NCI-H2029 (cell line): ENCODE results near the gene C16orf89.
"Not testable (repeated sequence)": the region's sequence is repeated elsewhere in the genome, so short reads cannot be mapped to it uniquely, and the experiment has no call there.

Source experiments
- DNase-seq: peaks from one replicate; lab custom pipeline; 2025; lab: John Stamatoyannopoulos, UW

Gene C16orf89

DNA sequence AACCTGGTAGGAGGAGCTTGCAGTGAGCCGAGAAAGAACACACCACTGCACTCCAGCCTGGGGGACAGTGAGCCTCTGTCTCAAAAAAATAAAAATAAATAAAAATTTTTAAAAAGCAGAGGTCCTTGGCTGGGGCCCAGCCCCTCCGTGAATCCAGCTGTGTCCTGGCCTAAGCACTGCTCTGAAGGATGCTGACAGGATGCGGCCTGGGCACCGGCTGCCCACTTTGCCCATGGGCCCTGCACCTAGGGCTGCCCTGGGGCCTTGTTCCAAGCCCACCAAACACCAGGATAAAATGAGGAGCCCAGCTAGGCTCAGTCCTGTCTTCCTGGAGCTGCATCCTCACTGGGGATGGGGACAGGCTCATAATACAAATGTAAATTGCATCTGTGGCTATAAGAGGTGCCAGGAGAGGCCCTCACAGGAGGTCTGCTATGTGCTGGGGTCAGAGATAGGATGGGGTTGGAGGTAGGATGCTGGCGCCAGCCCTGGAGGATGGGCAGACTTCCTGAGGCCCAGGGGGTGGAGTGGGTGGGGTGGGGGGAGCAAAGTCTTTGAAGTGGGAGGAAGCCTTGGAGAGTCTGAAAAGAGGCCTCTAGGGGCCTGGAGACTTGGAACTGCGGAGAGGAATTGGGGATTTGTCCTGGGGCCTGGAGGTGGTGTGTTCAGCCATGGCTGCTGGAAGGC, 6.2 kb downstream of the C16orf89 start:
- no peak for DNase-seq

DNA sequence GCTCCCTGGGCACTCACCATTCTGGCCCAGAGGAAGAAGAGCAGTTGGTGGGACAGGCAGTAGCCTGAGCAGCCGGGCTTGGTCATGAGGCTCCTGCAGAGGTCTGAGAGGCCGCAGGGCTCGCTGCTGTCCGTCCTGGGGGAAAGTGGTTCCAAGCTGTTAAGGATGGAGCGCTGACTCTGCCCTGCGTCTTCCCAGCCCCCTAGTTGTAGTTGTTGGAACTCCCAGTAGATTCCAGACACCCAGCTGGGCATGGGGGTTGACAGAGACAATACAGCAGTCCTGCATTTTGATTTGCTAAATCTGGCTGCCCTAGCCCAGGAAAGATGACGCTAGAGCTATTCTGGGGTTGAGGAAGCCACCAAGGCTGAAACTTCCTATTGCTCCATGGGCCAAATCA, 7.3 kb downstream of the C16orf89 start:
- no peak for DNase-seq

DNA sequence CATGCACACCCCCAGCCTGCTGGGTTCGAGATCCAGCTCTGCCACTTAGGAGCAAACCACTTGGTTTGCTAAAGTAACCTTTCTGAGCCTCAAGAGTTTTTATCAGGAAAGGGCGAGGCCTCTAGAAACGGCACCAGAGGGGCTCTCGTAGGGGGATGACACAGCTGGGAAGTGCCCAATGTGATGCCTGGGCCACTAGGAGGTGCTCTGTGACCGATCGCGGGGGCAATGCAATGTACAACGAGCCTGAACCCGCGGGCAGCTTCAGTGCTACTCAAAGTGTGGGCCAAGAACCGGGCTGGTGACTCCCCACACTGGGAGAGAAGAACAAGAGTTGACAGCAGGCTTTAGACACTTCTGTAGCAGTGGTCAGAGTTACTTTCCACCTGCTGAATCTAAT, 9.4 kb downstream of the C16orf89 start:
- no peak for DNase-seq

DNA sequence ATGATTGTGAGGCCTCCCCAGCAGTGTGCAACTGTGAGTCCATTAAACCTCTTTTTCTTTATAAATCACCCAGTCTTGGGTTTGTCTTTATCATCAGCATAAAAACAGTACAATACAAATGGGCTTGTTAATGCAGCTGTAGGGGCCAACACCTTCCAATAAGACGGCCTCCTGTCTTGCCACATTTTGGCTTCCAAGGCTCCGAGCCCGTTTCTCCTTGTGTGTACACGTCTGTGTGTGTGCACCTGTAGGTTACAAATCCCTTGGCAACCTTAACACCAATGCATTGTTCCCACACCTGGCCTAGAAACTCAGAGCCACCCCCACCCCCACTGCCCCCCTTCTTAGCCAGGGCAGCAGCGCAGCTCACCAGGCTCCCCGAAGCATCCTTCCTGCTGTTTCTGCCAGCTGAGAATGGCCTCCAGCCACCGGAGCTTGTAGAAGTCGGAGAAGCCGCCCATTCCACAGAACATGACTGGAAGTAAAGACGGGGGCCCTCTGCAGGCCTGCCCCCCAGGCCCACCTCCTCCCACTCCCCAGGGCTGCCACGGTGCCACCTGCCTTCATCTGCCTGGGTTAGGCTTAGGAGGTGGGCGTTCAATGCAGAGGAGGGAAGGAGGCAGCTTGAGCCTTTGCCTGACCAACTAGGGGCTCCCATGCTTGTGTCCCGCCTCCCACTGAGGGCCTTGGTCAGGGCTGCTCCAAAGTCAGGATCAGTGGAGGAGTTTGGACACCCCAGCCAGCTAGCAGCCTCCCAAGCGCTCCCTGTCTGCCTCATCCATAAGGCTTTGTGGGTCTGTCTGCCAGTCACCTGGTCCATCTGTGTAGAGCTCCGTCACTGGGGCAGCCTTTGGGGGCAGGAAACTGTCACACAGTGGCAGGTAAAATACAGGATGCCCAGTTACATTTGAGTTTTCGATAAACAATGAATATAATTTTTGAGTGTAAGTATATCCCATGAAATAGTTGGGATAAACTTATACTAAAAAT, 10.6 kb downstream of the C16orf89 start:
- no peak for DNase-seq

- no peak for DNase-seq
Observed at GRCh38 chr16:5046914-5047313, 18.8 kb downstream of the C16orf89 start.

DNA sequence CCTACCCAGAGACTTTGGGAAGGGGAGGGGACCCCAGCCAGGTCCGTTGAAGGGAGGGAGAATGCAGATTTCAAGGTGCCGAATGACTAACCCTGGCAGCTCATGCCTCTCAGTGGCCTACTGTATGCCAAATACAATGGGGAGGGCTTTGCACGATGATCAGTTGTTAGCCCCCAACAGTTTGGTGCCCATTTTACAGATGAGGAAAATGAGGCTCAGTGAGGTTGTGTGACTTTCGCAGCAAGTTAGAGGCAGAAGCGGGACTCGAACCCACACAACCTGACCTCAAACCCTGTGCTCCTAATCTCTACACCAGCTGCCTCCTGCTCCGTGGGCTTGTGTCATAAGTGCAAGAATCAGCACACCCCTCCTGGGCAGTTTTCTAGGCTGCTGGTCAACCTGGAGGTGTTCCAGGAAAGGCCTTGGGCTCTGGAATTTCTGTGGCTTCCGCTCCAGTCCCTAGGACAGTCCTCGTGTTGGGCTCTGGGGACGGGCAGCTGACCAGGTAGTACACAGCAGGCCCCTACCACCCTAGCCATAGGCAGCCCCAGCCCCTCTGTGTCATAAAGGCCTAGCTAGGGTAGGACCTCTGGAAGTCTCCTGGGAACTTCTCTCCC, 20.1 kb downstream of the C16orf89 start:
- DNase-seq = no peak

DNA sequence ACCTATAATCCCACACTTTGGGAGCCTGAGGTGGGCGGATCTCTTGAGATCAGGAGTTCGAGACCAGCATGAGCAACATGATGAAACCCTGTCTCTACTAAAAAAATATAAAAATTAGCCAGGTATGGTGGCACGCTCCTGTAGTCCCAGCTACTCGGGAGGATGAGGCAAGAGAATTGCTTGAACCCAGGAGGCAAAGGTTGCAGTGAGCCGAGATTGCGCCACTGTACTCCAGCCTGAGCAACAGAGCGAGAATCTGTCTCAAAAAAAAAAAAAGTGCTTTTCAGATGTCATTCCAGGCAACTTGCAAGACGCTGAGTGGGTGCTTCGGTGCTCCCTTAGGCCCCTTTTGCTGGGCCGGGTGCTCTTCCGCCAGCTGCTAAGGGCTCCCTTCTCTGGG, 21.2 kb downstream of the C16orf89 start:
- DNase-seq = not testable (repeated sequence)

DNA sequence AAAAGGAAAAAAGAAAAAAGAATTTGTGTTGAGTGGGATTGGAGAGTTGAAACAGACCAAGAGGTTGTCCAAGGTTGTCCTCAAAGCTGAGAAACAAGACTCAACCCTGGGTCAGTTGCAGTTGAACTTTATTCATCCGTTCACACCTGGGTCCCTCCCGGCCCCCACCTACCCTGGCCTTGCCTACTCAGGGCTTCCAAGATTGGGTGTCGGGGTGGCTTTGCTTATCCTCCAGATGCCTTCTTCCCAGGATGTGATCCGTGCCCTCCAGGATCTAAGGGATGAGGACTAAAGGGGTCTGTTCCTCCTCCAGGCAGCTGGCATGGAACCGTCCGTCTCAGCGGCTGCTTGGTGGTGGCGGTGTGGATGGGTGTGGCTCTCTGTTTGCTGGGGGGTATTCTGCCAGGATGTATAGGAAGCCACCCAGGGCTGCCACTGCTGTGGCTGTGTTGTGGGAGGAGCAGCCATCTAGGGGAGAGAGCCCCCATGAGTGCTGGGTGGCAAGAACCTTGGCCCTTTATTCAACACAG, 21.7 kb downstream of the C16orf89 start:
- DNase-seq = no peak

DNA sequence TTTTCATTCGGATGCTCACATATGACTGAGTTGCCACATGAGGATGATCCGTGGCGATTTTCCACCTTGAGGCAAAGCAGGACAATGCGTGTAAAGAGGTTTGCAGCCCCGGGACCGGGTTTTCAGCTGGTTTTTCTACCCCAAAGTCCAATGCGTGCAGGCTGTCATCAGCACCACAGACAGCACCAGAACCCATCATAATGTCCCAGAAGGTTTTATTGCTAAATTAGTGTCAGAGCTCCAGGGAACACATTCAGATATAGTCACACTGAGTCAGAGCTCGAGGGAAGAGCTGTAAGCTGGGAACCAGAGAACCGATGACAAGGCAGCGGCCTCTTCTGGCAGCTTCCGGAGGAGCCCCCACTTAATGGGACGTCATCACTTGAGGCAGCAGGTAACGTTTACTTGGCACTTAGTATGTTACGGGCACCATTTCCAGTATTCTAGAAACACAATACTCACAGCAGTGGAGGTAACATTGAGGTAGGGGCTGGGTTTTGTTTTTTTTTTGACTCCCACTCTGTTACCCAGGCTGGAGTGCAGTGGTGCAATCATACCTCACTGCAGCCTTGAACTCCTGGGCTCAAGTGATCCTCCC, 23.1 kb downstream of the C16orf89 start:
- no peak for DNase-seq

DNA sequence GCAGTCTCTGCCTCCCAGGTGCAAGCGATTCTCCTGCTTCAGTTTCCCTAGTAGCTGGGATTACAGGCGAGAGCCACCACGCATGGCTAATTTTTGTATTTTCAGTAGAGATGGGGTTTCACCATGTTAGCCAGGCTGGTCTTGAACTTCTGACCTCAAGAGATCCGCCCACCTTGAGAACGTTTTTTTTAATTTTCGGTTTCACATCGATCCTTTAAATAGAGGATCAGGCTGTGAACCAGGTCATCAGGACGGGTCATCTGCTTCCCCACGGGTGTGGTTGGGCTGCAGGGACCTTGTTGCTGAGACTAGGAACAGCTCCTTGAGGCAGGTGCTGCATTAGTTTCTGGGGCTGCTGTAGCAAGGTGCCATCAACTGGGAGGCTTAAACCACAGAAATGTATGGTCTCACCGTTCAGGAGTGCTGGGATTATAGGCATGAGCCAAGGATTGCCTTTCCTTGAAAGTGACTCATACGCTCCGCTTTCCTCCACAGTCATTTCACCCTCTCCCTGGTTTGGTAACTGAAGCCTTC, 24.1 kb downstream of the C16orf89 start:
- DNase-seq = no peak

DNA sequence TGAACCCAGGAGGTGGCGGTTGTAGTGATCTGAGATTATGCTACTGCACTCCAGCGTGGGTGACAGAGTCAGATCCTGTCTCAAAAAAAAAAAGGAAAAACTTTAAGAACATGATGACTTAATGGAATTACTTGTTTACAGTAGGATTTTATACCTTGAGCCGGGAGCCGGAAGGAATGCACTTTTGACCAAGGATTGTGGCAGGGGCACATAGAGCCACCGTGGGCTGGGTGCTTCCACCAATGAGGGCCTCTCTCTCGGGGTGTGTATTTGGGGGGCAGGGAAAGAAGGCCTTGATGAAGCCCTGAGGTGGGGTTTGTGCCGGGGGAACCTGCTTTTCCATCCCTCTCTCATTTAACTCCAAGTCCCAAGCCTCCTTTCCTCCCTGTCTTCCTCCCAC, 25.3 kb downstream of the C16orf89 start:
- no peak for DNase-seq

DNA sequence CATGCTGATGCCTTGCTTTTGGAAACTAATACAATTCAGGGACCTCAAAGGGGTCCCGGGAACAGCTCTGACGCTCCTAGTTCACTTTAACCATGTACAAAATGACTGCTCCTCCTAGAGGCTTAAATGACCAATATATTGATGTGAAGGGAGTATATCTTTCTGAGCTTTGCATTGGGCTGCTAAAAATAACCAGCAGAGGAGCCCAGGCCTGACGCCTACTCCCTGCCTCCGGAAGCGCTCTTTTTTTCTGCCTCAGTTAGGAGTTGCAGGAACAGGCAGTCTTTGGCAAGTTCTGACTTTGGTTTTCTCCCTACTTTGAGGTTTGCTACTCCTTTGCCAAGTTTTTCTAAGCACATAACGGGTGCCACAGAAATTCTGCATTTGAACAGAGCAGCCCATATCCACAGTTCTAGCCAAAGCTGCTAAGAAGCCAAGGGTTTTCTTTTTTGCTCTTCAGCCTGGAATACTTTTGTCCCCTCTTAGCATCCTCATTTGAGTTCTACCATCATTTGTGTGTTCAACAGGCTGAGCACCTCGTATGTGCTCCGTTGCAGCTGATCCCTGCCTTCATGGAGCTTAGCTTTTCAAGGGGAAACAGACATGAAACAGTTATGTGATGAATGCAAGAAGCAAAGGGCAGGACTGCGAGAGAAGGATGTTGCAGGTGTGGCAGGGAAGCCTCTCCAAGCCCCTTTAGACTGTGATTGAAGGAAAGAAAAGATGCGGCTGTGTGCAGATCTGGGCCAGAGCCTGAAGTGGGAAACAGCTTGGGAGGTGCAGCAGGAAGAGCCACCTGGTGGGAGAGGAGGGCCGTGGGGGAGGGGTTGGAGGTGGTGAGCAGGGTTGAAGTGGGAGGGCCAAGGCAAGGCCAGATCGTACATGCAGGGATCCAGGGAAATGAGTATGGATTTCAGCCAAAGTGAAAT, 29.3 kb downstream of the C16orf89 start:
- no peak for DNase-seq

DNA sequence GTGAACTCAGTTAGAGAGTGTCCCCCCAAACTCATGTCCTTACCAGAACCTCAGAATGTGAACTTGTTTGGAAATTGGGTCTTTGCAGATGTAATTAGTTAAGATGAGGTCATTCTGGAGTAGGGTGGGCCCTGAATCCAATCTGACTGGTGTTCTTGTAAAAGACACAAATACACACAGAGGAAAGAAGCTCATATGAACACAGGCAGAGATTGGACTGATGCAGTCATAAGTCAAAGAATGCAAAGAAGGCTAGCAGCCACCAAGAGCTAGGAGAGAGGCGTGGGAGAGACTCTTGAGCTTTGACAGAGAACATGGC, 29.9 kb downstream of the C16orf89 start:
- no peak for DNase-seq

DNA sequence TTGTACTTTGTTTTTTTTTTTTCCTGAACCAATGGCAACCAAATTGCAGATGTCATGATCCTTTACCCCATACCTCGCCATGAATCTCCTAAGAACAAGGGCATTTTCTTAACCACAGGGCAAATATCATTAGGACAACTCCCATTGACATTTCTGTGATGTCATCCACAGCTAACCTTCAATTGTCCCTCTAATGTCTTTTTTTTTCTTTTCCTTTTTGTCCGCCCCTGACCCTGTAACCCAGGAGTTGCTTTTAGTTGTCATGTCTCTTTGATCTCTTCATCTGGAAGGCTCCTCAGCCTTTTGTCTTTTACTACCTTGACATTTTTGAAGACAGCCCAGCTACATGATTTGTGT, 31.6 kb downstream of the C16orf89 start:
- no peak for DNase-seq

DNA sequence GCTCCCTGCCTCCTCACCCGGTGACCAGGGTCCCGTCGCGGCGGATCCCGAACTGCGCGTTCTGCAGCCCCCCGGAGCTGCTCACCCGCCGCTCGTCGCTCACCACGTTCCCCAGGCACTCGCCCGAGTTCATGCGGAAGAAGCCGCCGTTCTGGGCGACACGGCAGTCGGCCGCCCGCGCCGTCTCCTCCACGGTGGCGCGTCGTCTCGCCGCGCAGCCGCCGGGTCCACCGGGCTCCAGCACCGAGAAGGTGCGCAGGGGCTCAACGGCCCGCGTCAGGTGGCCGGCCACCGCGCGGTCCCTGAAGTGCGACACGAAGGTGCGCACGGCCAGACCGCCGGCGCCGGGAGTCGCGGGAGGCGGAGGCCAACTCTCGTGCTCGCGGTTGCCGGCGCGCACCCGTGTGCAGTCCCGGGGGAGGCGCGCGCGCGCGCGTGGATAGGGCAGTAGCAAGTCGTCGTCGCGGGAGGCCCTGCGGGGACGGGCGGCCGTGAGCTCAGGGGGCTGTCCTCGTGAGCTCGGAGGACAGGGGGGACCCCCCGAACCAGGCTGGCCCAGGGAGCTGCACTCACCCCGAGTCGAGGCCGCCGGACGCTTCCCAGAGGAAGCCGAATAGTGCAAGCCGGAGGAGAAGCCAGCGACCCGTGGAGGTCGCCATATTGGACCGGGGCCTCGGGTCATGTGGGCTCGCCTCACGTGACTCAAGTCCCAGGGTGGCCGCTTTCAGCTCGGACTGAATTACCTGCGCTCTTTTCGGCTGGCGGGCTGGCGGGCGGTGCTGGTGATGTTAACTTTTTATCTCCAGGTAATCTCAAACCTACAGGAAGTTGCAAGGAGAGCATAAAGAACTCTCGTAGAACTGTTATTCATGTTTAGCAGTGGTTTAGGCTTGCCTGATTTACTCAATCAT, 32.2 kb downstream of the C16orf89 start, which contains the start of gene NAGPA:
TSS of gene NAGPA (minus strand) at position 680 of the 911 bp plus-strand sequence. CDS start at position 659, 21 bp downstream.
- DNase-seq = peak; percentile 57

DNA sequence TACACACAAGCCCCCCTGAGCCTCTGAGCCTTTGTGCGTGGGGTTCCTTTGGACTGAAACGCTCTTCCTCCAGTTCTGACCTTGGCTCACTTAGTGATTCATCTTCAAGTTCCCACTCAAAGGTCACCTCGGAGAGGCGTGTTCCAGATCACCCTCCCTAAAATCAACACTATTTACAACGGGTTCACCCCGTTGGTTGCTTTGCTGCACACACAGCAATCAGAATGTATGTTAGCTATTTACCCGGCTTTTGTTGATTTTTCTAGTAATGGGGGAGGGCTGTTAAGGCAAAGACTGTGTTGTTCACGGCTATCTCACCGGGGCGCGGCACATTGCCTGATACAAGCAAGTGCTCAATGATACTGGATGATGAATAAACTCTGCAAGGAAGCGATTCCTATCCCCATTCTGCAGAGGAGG, 33.0 kb downstream of the C16orf89 start:
- DNase-seq = no peak

DNA sequence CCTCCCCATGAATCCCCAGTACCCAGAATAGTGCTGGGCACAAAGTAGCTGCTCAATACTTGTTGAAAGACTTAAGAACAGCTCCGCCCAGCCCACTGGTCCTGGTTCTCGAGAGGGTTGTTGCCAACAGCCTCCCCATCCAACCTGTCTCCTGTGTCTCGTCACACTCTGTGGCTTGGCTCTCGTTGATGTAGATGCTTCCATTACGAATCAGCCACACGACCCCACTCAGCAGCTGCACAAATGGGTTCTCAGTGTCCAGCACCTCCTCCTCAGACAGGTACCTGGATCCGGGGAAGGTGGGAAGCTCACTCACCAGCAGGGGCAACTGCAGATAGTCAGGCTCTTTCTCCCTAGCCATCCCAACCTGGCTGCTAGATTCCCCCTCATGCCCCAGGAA, 34.2 kb downstream of the C16orf89 start:
- no peak for DNase-seq

DNA sequence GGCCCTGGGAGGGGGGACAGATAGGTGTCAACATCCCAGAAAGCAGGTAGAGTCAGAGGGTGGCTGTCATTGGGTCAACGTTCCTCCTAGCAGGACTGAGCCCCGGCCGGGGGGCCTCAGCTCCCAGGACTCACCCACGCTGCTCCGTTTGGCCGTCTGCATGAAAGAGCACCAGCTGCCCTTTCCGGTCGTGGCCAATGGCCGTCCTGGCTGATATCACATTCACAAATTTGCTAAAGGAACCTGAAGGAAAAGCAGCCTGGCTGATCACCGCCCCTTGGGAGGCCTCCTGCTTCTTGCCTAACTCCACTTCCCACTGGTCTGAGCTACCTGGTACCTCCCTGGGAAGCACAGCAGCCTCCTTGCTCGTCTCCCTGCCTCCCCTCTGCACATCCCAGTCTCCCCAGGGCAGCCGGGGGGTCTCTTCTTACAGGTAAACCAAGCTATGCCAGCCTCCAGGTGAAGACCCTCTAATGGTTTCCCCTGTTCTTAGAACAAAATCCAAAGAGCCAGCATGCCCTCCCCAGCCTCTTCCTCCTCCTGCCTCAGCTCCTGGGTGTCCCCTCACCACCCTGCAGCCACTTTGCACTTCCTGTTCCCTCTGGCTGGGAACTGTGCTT, 35.4 kb downstream of the C16orf89 start:
- DNase-seq = no peak

DNA sequence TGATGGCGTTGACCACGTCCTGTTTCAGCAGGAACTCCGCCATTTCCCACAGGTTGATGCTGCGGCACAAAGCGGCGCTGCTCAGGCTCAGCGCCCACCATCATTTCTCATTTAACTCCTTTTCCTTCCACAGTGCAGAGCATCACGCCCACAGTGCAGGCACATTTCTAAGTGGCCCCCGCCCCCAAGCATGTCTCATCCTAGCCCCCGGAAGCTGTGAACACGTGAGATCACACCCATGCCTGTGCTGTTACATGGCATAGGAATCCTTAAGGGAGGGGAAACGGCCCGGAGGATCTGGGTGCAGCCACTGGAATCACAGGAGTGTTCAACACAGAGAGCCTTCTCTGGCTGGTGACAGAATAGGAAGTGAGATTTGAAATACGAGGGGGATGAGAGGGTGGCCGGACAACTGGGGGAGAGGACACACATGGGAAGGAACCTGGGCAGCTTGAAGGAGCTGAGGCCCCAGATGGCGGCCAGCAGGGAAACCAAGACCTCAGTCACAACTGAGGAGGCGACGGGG, 36.7 kb downstream of the C16orf89 start:
- no peak for DNase-seq
